ENCODE data around the gene APEH.
A peak's percentile ranks its signal among the peaks of the same experiment; 100 is the strongest.
"Not testable (repeated sequence)": the region's sequence is repeated elsewhere in the genome, so short reads cannot be mapped to it uniquely, and the experiment has no call there.

The APEH gene

GRCh38 chr3:49689046-49689907 lies 15.1 kb downstream of the APEH start, which contains the start of the genes MST1 and RNF123:
MST1 (minus strand) TSS chr3:49689474; CDS start chr3:49688691, 783 bp downstream.
RNF123 (plus strand) TSS chr3:49689557; CDS start chr3:49691166, 1,609 bp downstream.
- Histone ChIP-seq H4K20me1 (peaks cover 15% of the 10 kb centered on the region), H3K4me3 (peak within 1 kb of the TSS; percentile 96), H3K9ac (peak within 1 kb of the TSS; percentile 96), H3K27me3 (no peaks in the 10 kb centered on the region), H3K4me2 (peak within 1 kb of the TSS; percentile 77), H3K36me3 (peaks cover 16% of the 10 kb centered on the region), H3K9me3 (peaks cover 5% of the 10 kb centered on the region; the same call in 1 of the 2 replicates), H3K4me1 (peaks cover 24% of the 10 kb centered on the region), H3K27ac (peak within 1 kb of the TSS; percentile 84)
- no peak for TF ChIP-seq Cebpa-rat (IDR thresholded peaks at IDR 0.05)

- Histone ChIP-seq H3K27ac (peak overlapping the region; percentile 84), H3K4me2 (peak overlapping the region; percentile 77), H3K4me3 (peak overlapping the region; percentile 96), H3K9ac (peak overlapping the region; percentile 96), H3K4me1 (peaks cover 24% of the 10 kb centered on the region), H4K20me1 (peaks cover 23% of the 10 kb centered on the region)
- H3K27me3 ChIP-seq, H3K36me3 ChIP-seq, H3K9me3 ChIP-seq: not testable (repeated sequence)
Observed at GRCh38 chr3:49689908-49690624, 15.9 kb downstream of the APEH start.

GRCh38 chr3:49690856-49691255 lies 16.7 kb downstream of the APEH start:
- not testable (repeated sequence) for H3K4me3 ChIP-seq, H3K36me3 ChIP-seq, H3K27me3 ChIP-seq, H3K9me3 ChIP-seq, H3K27ac ChIP-seq
- H4K20me1 ChIP-seq: peaks cover 27% of the 10 kb centered on the region
- peaks cover 24% of the 10 kb centered on the region for H3K4me1 ChIP-seq
- peak overlapping the region; percentile 77 for H3K4me2 ChIP-seq
- H3K9ac ChIP-seq: peak overlapping the region; percentile 96; the same call in 1 of the 2 replicates

GRCh38 chr3:49691481-49691880 lies 17.3 kb downstream of the APEH start:
- not testable (repeated sequence) for H3K4me2 ChIP-seq

GRCh38 chr3:49694409-49695070 lies 20.4 kb downstream of the APEH start:
- H3K27me3 ChIP-seq, H3K9ac ChIP-seq, H3K9me3 ChIP-seq, H3K27ac ChIP-seq, H3K4me3 ChIP-seq, H3K4me2 ChIP-seq: not testable (repeated sequence)
- peaks cover 32% of the 10 kb centered on the region for H3K36me3 ChIP-seq
- H3K4me1 ChIP-seq: peaks cover 32% of the 10 kb centered on the region
- H4K20me1 ChIP-seq: peaks cover 26% of the 10 kb centered on the region

More at GRCh38 chr3:49691481-49691880, 17.3 kb downstream of the APEH start:
- peaks cover 27% of the 10 kb centered on the region for H4K20me1 ChIP-seq
- H3K36me3 ChIP-seq, H3K27me3 ChIP-seq, H3K4me3 ChIP-seq, H3K9me3 ChIP-seq, H3K27ac ChIP-seq, H3K9ac ChIP-seq: not testable (repeated sequence)
- H3K4me1 ChIP-seq: peaks cover 24% of the 10 kb centered on the region

GRCh38 chr3:49695350-49696015 lies 21.3 kb downstream of the APEH start:
- Histone ChIP-seq H3K4me1 (peaks cover 34% of the 10 kb centered on the region), H3K36me3 (peaks cover 41% of the 10 kb centered on the region)

GRCh38 chr3:49699281-49699979 lies 25.3 kb downstream of the APEH start:
- Histone ChIP-seq H3K9ac (peak overlapping the region; percentile 67), H3K4me2 (peak overlapping the region; percentile 66), H3K4me3 (no peak overlapping the region), H4K20me1 (peaks cover 10% of the 10 kb centered on the region; the same call in 1 of the 2 replicates), H3K9me3 (no peaks in the 10 kb centered on the region), H3K27me3 (no peaks in the 10 kb centered on the region), H3K4me1 (peaks cover 27% of the 10 kb centered on the region), H3K36me3 (peaks cover 74% of the 10 kb centered on the region), H3K27ac (peak overlapping the region; percentile 73)
- no peak for TF ChIP-seq Cebpa-rat (IDR thresholded peaks at IDR 0.05)

More at GRCh38 chr3:49695350-49696015, 21.3 kb downstream of the APEH start:
- H3K27ac ChIP-seq, H3K4me2 ChIP-seq, H3K4me3 ChIP-seq, H3K27me3 ChIP-seq, H3K9me3 ChIP-seq, H3K9ac ChIP-seq: not testable (repeated sequence)
- peaks cover 21% of the 10 kb centered on the region for H4K20me1 ChIP-seq

- Histone ChIP-seq H4K20me1 (0 out of 2 replicates have a peak, but pooled peaks cover 5% of the 10 kb centered on the region), H3K4me2 (peak overlapping the region; percentile 66; the same call in 1 of the 2 replicates), H3K27ac (peak overlapping the region; percentile 73), H3K9me3 (no peaks in the 10 kb centered on the region), H3K36me3 (peaks cover 80% of the 10 kb centered on the region), H3K4me1 (peaks cover 27% of the 10 kb centered on the region), H3K9ac (no peak overlapping the region), H3K27me3 (no peaks in the 10 kb centered on the region), H3K4me3 (no peak overlapping the region)
- no peak for TF ChIP-seq Cebpa-rat (IDR thresholded peaks at IDR 0.05)
Observed at GRCh38 chr3:49700014-49700413, 25.9 kb downstream of the APEH start.

All from BLaER1 (cell line).